Adipose tissue (tissue), 3 donors: ENCODE measurements around the gene HCAR1. TPM values are rescaled to one million over a fixed set of nuclear protein-coding genes. Genes with fewer than 3 reads are reported as not detected.
"Not testable (repeated sequence)": the region's sequence is repeated elsewhere in the genome, so short reads cannot be mapped to it uniquely, and the experiment has no call there.

Source experiments
- H3K27ac ChIP-seq: one replicate; pipeline ENCODE4 v1.5.1; 2013; ENCODE audit warnings: low read depth, low read length
- WGBS, 3 donors: extraction: QIAGEN DNeasy Blood & Tissue Kit; methylation state at CpG; one replicate each; pipeline ENCODE4 v1.1.7; 2013; 5-methylcytosine and 5-hydroxymethylcytosine counted together
- polyA plus RNA-seq, 3 donors: library from polyadenylated mRNA; stranded (reverse); fragments of 200-250 nt; gene quantifications; one replicate each; pipeline ENCODE4 v1.2.3, GENCODE V29; 2013
- donor health status: healthy with polysubstance abuse.
- donor health status: Bipolar disorder and iron deficiency.
- donor health status: healthy.

The HCAR1 gene, protein sequence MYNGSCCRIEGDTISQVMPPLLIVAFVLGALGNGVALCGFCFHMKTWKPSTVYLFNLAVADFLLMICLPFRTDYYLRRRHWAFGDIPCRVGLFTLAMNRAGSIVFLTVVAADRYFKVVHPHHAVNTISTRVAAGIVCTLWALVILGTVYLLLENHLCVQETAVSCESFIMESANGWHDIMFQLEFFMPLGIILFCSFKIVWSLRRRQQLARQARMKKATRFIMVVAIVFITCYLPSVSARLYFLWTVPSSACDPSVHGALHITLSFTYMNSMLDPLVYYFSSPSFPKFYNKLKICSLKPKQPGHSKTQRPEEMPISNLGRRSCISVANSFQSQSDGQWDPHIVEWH
- polyA plus RNA-seq = 1 to 10 TPM in 2 of 3 donors, under 1 TPM in 1; 0.79 to 6.3 (median 3.0) TPM

DNA sequence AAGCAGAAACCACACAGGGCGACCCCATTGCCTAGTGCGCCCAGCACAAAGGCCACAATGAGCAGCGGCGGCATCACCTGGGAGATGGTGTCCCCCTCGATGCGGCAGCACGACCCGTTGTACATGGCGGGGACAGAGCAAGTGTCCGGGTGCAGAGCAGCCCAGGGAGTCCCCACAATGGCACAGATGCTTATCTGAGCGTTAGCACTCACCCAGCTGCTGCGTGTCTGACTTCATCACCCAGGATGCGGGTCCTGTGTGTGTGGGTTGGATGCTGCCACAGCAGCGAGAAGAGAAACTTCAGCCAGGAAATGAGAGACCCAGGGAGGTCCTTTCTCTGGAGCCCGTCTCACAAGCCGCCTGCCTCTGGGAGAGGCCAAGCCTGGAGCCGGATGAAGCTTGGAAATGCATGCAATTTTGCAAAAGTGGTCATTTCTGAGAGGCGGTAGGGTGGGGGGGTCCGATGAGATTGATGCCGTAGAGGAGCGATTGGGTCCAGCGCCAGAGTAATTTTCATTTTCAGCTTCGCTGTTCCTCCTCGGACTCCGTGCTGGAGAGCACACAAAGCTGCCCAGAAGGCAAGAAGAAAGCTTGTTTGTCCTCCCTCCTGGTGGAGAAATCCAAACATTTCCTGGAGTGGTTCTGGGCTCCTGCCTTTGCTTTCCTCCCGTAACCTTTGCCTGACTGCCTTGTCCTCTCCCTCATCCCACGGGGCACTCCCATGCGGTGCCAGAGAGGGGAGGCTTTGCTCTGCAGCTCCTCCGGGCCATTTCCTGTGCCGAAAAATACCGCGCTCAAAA is at the start of gene HCAR1:
TSS of gene HCAR1 (minus strand) at position 630 of the 800 bp plus-strand sequence. CDS start at position 125, 505 bp downstream.
- 39 to 60% (median 52%) methylated on average over 32 of the region's 32 CpGs for WGBS, 3 donors
- no peak within 1 kb of the TSS for H3K27ac ChIP-seq

DNA sequence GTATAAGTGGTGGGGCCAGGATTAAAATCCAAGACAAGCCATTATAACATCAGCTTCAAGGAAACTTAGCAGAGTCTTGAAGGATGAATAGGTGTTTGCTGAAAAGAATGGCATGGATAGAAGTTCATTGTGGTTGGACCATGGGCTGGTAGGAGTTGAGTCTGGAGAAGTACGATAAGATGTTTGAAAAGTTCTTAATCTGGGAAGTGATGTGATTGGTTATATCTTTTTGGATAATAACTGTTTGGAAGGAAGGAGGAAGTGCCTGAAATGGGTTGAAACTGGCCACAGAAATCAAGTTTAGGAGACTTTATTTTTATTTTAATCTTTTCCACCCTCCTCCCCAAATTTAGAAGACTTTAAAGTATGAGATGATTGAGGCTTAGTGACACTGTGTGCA is 26.9 kb upstream of the HCAR1 start:
- WGBS, 3 donors = 75 to 97% (median 86%) methylated on average over 1 of the region's 1 CpG

DNA sequence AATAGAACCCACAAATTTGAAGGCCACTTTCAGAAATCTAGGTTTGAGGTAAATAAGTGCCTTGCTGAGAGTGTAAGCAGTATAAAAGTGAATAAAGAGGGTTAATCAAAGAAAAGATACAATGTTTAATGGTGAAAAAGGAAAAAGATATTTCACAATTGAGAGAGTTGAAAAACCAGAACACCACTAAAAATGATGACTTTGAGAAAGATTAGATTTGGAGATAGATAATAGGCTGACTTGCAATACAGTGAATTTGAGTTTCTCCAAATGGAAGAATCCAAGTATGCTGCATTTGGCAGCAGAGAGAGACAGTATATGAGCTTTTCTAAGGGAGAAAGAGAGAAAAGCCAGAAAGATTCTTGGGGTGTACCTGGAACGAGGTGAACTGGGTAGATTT is 24.1 kb upstream of the HCAR1 start:
- 59 to 95% (median 94%) methylated on average over 1 of the region's 1 CpG for WGBS, 3 donors
- no peak overlapping the region for H3K27ac ChIP-seq

More for the DNA sequence above, 26.9 kb upstream of the HCAR1 start:
- H3K27ac ChIP-seq = no peak overlapping the region

DNA sequence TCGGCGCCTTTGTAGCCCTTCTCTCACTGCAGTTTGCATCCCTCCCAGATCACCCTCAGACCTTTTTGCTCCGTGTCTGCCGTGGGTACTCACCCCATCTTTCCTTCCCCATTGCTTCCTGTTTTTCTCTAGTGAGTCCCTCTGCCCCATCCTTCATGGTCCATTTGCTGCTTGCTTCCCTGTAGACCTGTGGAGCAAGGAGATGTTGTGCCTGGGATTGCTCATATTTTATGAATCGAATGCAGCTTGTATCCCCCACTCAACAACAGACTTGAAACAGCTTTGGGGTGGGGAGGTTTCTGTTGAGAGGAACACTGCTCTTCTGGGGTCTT is 22.6 kb upstream of the HCAR1 start:
- 3 to 9% (median 4%) methylated on average over 5 of the region's 5 CpGs for WGBS, 3 donors
- H3K27ac ChIP-seq = no peak overlapping the region

DNA sequence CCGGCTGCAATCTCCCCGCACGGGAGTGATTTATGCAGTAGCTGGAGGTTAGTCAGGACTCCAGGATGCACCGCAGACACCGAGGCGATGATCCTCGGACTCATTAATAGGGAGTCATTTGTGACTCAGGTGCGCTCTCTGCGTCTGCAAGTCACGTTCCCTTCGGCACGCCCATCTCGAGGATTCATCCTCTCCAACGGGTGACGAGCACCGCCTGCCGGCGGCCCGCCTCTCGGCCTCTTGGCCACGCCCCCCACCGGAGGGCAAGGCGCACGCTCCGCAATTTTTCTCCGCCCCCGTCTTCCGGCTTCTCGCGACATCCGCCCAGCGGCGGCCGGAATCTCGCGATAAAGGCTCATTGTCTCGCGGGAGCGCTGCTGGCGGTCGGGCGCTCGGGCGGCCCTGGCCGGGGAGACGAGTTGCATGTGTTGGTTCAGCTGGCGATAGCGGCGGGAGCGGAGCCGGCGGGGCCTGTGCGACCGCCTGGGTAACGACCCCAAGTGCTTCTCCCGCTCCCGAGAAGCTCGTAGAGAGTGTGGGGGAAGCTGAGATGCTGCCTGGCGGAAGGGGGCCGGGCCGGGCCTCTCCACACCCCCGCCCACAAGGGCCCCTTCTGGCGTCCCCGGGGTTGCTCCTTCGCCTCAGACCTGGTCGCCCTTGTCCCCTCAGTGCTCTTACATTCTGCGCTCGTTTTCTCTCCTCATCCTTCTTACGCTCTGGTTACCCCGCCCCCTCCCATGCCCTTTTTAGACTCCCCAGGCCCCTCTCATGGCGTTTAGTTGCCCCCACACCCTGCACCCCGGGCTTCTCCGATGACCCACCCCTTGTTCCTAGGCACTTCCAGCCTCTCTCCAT is 22.0 kb upstream of the HCAR1 start, which contains the start of gene DENR:
TSS of gene DENR (plus strand) at position 361 of the 855 bp plus-strand sequence. CDS start 878 bp downstream, outside the sequence.
- no peak within 1 kb of the TSS for H3K27ac ChIP-seq
- WGBS, 3 donors = 0 to 1% (median 0%) methylated on average over 68 to 73 of the region's 73 CpGs

DNA sequence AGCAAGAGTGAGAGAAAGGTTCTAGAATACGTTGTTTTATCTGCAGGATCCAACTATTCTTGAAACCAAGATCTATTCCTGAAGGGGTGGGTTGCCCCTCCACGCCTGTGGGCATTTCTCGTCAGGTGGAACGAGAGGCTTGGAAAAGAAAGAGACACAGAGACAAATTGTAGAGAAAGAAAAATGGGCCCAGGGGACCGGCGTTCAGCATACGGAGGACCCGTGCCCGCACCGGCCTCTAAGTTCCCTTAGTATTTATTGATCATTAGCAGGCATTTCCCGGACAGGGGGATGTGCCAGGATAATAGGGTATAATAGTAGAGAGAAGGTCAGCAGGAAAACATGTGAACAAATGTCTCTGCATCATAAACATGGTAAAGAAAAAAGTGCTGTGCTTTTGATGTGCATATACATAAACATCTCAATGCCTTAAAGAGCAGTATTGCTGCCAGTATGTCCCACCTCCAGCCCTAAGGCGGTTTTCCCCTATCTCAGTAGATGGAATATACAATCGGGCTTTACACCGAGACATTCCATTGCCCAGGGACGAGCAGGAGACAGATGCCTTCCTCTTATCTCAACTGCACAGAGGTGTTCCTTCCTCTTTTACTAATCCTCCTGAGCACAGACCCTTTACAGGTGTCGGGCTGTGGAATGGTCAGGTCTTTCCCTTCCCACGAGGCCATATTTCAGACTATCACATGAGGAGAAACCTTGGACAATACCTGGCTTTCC is 20.3 kb upstream of the HCAR1 start:
- WGBS, 3 donors = 73 to 74% (median 74%) methylated on average over 17 of the region's 17 CpGs
- not testable (repeated sequence) for H3K27ac ChIP-seq

DNA sequence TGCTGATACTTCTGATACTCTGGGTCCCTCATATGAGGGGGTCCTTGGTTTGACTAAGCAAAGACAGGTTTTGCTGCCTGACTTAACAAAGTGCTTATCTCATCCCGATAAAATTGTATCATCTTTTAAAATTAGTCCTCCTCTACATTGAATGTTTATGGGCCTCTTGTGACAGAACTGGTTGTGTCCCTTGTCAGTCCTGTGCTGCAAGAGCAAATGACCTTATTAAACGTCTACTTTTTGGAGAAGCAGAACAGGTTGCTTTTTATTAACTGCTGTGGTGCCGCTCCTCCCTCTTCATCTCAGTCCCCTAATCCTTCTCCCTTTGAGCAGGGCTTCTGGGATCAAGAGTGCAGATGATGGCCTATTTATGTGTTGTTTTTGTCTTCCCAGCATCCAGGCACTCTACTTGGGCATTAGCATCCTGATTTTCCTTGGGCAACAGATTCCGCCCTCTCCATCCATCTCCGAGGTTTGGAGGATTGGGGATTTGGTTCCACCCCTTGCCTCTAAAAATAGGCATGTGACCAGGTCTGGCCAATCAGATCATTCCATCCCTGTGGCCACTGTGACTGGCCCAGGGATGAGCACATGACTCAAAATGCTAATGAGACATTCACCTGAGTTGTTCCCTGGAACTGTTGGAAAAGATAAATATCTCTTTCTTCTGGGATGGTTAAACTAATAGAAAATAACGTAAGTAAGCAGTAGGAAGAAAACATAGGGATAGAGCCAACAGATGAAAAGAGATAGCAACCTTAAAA is 19.1 kb upstream of the HCAR1 start:
- no peak overlapping the region for H3K27ac ChIP-seq
- WGBS, 3 donors = 72 to 77% (median 72%) methylated on average over 6 of the region's 6 CpGs

DNA sequence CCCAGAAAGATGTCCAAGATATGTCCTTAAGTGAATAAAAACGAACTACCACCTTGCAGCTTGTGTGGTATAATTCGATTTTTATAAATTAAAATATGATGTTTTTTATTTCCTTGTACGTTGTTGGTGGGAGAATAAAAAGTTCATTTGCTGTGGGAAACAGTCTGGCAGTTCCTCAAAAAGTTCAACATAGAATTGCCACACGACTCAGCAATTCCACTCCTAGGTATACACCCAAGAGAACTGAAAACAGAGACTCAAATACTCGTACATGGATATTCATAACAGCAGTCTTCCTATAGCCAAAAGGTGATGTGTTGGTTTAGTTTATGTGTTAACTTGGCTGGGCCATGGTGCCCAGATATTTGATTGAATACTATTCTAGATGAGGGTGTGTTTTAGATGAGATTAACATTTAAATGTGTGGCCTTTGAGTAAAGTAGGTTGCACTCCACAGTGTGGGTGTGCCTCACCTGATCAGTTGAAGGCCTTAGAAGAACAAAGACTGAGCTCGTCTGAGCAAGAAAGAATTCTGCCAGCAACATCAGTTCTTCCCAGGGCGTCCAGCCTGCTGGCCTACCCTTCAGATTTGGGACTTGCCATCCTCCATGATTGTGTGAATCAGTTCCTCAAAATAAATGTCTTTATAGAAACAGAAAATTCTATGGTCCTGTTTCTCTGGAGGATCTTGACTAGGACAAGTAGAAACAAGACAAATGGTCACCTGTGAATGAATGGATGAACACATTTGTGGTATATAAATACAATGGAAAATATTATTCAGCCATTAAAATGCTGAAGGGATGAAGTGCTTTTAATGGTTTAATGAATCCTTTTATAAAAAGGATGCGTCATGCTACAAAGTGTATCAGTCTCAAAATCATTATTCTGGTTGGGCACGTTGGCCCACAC is 16.8 kb upstream of the HCAR1 start:
- H3K27ac ChIP-seq = no peak overlapping the region
- 71 to 77% (median 77%) methylated on average over 9 of the region's 9 CpGs for WGBS, 3 donors

DNA sequence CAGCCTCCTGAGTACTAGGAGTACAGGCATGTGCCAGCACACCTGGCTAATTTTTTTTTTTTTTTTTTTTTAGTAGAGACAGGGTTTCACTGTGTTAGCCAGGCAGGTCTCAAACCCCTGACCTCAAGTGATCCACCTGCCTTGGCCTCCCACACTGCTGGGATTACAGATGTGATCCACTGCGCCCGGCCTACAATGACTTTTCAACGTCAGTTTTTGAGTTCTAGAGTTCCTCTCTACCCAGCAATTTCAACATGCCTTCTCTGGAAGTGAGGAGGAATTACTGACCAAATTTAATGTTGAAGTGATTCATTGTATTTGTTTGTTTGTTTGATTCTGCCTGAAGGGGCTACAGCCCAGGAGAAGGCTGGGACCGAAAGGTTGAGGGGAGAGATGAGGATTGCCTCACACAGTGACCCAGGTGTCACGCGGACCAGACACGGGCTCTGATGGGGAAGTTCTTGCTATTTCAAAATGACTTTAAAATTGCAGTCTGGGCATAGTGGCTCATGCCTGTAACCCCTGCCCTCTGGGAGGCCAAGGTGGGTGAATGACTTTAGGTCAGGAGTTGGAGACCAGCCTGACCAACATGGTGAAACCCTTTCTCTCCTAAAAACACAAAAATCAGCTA is 13.4 kb upstream of the HCAR1 start:
- WGBS, 3 donors = 62 to 93% (median 68%) methylated on average over 7 of the region's 7 CpGs

DNA sequence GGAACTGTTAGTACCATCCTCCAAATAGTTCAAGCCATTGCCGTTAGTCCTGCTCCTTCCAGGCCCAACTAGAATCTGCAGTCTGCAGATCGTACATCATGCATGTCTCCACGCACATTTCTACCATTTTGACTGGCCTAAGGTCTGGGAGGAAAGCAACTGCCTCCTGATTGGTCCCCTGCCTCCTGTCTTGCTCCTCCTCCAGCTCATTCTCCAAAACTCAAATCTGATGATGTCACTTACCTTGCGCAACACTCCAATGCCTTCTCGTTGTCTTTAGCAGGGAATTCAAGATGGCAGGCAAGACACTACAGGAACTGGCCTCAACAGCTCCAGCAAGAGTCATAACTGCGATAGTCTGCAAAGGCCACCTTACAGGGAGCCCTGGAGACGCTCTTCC is 9.7 kb upstream of the HCAR1 start:
- no peak overlapping the region for H3K27ac ChIP-seq
- 87 to 92% (median 89%) methylated on average over 7 of the region's 7 CpGs for WGBS, 3 donors

More for the DNA sequence above, 13.4 kb upstream of the HCAR1 start:
- H3K27ac ChIP-seq = no peak overlapping the region

DNA sequence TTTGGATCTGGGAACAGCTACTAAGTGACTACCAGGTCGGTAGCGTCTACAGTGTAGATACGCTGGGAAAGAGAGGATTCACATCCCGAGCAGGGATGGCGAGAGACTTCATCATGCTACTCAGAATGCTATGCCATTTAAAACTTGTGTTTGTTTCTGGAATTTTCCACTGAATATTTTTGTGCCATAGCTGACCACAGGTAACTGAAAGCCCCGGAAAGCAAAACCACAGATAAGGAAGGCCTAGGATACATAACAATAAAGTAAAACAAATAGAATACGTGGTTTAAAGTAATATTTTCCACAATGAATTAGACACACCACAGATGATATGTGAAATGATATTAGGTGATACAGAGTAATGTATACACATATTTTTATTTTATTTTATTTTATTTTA is 7.9 kb upstream of the HCAR1 start:
- no peak overlapping the region for H3K27ac ChIP-seq
- WGBS, 3 donors = 79 to 87% (median 79%) methylated on average over 7 of the region's 7 CpGs

DNA sequence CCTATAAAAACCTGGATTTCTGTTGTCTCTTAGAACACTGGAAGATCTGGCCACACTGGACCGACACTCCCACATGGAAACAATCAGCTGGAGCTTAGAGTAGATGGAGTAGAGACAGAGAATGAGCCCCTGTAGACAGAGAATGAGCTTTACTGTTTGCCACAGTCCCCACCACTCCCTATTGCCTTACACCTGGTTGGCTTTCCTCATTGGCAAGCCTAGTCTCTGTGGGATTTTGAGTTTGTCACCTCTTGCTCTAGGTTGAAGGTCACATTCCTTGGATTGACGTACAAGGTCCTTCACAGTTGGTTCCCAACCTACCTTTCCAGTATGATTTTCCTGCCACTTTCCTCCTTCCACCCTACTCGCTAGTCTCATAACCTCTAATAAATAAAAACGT is 2.0 kb upstream of the HCAR1 start:
- 68 to 93% (median 89%) methylated on average over 4 of the region's 4 CpGs for WGBS, 3 donors
- no peak overlapping the region for H3K27ac ChIP-seq

DNA sequence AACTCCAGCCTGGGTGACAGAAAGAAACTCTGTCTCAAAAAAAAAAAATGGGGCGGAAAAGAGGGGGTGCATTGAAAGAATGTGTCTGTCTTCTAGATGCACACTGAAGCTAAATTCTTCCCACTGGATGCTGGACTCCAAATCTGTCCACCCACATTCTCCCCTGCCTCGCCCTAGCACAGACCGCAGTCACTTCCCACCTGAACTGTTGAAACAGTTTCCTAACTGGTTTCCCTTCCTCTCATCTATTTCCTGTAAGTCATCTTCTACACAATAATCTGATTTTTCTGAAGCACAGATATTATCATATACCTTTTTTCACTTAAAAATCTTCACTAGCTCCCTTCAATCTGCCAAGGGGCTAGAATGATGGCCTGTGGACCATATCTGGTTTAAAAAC is 1.5 kb upstream of the HCAR1 start:
- 66 to 90% (median 82%) methylated on average over 3 of the region's 3 CpGs for WGBS, 3 donors

DNA sequence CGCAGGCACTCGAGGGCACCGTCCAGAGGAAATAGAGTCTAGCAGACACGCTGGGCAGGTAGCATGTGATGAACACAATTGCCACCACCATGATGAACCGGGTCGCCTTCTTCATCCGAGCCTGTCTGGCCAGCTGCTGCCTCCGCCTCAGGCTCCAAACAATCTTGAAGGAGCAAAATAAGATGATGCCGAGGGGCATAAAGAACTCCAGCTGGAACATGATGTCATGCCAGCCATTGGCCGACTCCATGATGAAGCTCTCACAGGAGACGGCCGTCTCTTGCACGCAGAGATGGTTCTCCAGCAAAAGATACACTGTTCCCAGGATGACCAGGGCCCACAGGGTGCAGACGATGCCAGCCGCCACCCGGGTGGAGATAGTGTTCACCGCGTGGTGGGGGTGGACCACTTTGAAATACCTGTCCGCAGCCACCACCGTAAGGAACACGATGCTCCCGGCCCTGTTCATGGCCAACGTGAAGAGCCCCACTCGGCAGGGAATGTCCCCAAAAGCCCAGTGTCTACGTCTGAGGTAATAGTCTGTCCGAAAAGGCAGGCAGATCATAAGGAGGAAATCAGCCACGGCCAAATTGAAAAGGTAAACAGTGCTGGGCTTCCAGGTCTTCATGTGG is 945 bp downstream of the HCAR1 start:
- WGBS, 3 donors = 73 to 83% (median 82%) methylated on average over 27 of the region's 27 CpGs
- no peak overlapping the region for H3K27ac ChIP-seq

More for the DNA sequence above, 1.5 kb upstream of the HCAR1 start:
- H3K27ac ChIP-seq = no peak overlapping the region

DNA sequence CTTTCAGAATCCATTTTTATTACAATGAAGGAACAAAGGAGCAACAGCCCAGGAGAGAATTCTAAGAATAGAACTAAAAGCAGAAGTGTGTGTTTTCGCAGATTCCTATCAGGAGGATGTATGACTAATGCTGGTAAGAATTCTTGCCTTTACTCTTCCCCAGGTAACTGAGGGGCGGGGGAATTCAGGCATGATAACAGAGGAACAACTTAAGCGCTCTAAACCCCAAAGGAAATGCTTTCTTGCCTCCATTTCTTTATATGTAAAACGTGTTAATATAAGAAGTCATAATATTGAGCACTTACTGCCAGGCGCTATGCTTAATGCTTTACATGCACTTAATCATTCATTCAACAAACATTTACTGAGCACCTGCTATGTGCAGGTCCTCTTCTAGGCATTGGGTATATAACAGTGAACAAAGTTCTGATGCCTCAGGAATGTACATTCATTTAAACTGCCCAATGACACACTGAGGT is 4.5 kb downstream of the HCAR1 start:
- H3K27ac ChIP-seq = no peak overlapping the region
- WGBS, 3 donors = 33 to 56% (median 43%) methylated on average over 5 of the region's 5 CpGs
